Chondrocyte (in vitro differentiated cells): ENCODE data around the gene SLC24A4. TPM values are rescaled to one million over a fixed set of nuclear protein-coding genes. Genes with fewer than 3 reads are reported as not detected.

Source experiments
- DNase-seq: peaks from one replicate; pipeline ENCODE4 v3.0.0; 2021; ENCODE audit warnings: mixed read lengths, low spot score
- H3K27ac Mint-ChIP-seq: one replicate; pipeline ENCODE4 v1.8.0; 2021; ENCODE audit warnings: mild to moderate bottlenecking, moderate library complexity, mixed read lengths; ENCODE audit not compliant: unreplicated experiment
- H3K27me3 Mint-ChIP-seq: 2 replicates; pipeline ENCODE4 v1.8.0; 2021; ENCODE audit warnings: low read depth, mixed read lengths
- H3K36me3 Mint-ChIP-seq: 2 replicates; pipeline ENCODE4 v1.8.0; 2021; ENCODE audit warnings: low read depth, mixed read lengths
- H3K4me1 Mint-ChIP-seq: 2 replicates; pipeline ENCODE4 v1.8.0; 2021; ENCODE audit warnings: low read depth, mild to moderate bottlenecking, mixed read lengths
- H3K4me3 Mint-ChIP-seq: one replicate; pipeline ENCODE4 v1.8.0; 2021; ENCODE audit warnings: mild to moderate bottlenecking, moderate library complexity, mixed read lengths; ENCODE audit not compliant: unreplicated experiment
- H3K9me3 Mint-ChIP-seq: 2 replicates; pipeline ENCODE4 v1.8.0; 2021; ENCODE audit warnings: low read depth, mixed read lengths
- total RNA-seq: library from RNA; stranded (reverse); gene quantifications from 3 replicates; pipeline ENCODE4 v1.2.1, GENCODE V29; 2021
- TF ChIP-seq, protein P1 (sequence below): fragments of 200-600 bp; sonication (generic); IDR thresholded peaks from 2 replicates; pipeline ENCODE4 v1.5.0; 2021; ENCODE audit warnings: antibody characterized with exemption, mild to moderate bottlenecking, moderate library complexity

Gene SLC24A4
- total RNA-seq, 1 donor from 2014 or later, result 0.37 TPM

DNA sequence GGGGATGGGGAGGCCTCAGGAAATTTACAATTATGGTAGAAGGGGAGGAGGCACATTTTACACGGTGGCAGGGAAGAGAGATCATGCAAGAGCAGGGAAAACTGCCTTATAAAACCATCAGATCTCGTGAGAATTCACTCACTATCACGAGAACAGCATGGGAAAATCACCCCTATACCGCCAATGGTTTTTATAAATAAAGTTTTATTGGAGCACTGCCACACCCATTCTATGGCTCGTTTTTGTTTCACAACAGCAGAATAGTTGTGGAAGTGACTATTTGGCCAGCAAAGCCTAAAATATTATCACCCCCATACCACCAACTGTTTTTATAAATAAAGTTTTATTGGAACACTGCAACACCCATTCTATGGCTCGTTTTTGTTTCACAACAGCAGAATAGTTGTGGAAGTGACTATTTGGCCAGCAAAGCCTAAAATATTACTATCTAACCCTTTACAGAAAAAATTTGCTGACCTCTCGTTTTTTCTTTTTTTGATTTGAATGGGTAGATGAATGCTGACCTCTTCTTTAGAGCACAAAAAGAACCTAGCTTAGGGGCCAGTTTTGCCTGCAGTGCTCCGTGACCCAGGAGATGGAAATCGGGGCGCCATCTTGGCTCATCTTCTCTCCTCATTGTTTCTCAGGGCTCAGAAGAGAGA is 113.3 kb downstream of the SLC24A4 start:
- Mint-ChIP-seq H3K27me3 (no peaks in the 10 kb centered on the region), H3K4me1 (no peaks in the 10 kb centered on the region), H3K4me3 (no peak overlapping the region), H3K27ac (no peak overlapping the region), H3K36me3 (no peaks in the 10 kb centered on the region), H3K9me3 (no peaks in the 10 kb centered on the region)
- TF ChIP-seq, protein P1, sequence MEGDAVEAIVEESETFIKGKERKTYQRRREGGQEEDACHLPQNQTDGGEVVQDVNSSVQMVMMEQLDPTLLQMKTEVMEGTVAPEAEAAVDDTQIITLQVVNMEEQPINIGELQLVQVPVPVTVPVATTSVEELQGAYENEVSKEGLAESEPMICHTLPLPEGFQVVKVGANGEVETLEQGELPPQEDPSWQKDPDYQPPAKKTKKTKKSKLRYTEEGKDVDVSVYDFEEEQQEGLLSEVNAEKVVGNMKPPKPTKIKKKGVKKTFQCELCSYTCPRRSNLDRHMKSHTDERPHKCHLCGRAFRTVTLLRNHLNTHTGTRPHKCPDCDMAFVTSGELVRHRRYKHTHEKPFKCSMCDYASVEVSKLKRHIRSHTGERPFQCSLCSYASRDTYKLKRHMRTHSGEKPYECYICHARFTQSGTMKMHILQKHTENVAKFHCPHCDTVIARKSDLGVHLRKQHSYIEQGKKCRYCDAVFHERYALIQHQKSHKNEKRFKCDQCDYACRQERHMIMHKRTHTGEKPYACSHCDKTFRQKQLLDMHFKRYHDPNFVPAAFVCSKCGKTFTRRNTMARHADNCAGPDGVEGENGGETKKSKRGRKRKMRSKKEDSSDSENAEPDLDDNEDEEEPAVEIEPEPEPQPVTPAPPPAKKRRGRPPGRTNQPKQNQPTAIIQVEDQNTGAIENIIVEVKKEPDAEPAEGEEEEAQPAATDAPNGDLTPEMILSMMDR, result no peak
- no peak for DNase-seq

- no peaks in the 10 kb centered on the region for H3K27me3 Mint-ChIP-seq
- H3K27ac Mint-ChIP-seq, result no peak overlapping the region
- DNase-seq, result no peak
These were observed 114.3 kb downstream of the SLC24A4 start for GRCh38 chr14:92437309-92437708.

GRCh38 chr14:92437729-92438285 is 114.8 kb downstream of the SLC24A4 start:
- Mint-ChIP-seq H3K27ac (no peak overlapping the region), H3K4me1 (no peaks in the 10 kb centered on the region), H3K9me3 (no peaks in the 10 kb centered on the region), H3K4me3 (no peak overlapping the region), H3K36me3 (no peaks in the 10 kb centered on the region), H3K27me3 (no peaks in the 10 kb centered on the region)
- TF ChIP-seq, protein P1, result no peak
- no peak for DNase-seq

More at GRCh38 chr14:92437309-92437708, 114.3 kb downstream of the SLC24A4 start:
- H3K9me3 Mint-ChIP-seq, result no peaks in the 10 kb centered on the region
- H3K4me1 Mint-ChIP-seq, result no peaks in the 10 kb centered on the region
- TF ChIP-seq, protein P1, result no peak
- H3K36me3 Mint-ChIP-seq, result no peaks in the 10 kb centered on the region
- no peak overlapping the region for H3K4me3 Mint-ChIP-seq

- no peaks in the 10 kb centered on the region for H3K9me3 Mint-ChIP-seq
- no peak overlapping the region for H3K4me3 Mint-ChIP-seq
- no peak overlapping the region for H3K27ac Mint-ChIP-seq
- no peak for DNase-seq
- H3K27me3 Mint-ChIP-seq, result no peaks in the 10 kb centered on the region
- TF ChIP-seq, protein P1, result no peak
- no peaks in the 10 kb centered on the region for H3K4me1 Mint-ChIP-seq
- H3K36me3 Mint-ChIP-seq, result no peaks in the 10 kb centered on the region
These were observed 116.8 kb downstream of the SLC24A4 start for GRCh38 chr14:92439537-92440344.

GRCh38 chr14:92440345-92441003 is 117.5 kb downstream of the SLC24A4 start:
- Mint-ChIP-seq H3K36me3 (no peaks in the 10 kb centered on the region), H3K9me3 (no peaks in the 10 kb centered on the region)
- DNase-seq, result no peak

More at GRCh38 chr14:92440345-92441003, 117.5 kb downstream of the SLC24A4 start:
- no peaks in the 10 kb centered on the region for H3K4me1 Mint-ChIP-seq
- no peak overlapping the region for H3K27ac Mint-ChIP-seq
- H3K27me3 Mint-ChIP-seq, result no peaks in the 10 kb centered on the region
- no peak overlapping the region for H3K4me3 Mint-ChIP-seq
- TF ChIP-seq, protein P1, result no peak
